Astrocyte (in vitro differentiated cells and primary cell): ENCODE data around the gene KRIT1.

Source experiments
- CTCF ChIP-seq: IDR thresholded peaks from 2 replicates; pipeline ENCODE4 v1.5.1; 2011; ENCODE audit warnings: low read depth, mild to moderate bottlenecking, inconsistent platforms, low read length, moderate library complexity; ENCODE audit not compliant: insufficient read depth
- EZH2 ChIP-seq: IDR thresholded peaks from 2 replicates; pipeline ENCODE4 v1.6.1; 2012; ENCODE audit warnings: mild to moderate bottlenecking, low read length, inconsistent platforms; ENCODE audit not compliant: insufficient read depth

GRCh38 chr7:92276460-92276864 lies 30.7 kb upstream of the KRIT1 start:
- TF ChIP-seq CTCF (no peak), EZH2 (no peak)
